ENCODE results near the gene EEF2K. TPM values are rescaled to one million over a fixed set of nuclear protein-coding genes. Genes with fewer than 3 reads are reported as not detected.

Gene EEF2K
- total RNA-seq, 2 donors from 2014 or later = 22.5 to 29.0 TPM

DNA sequence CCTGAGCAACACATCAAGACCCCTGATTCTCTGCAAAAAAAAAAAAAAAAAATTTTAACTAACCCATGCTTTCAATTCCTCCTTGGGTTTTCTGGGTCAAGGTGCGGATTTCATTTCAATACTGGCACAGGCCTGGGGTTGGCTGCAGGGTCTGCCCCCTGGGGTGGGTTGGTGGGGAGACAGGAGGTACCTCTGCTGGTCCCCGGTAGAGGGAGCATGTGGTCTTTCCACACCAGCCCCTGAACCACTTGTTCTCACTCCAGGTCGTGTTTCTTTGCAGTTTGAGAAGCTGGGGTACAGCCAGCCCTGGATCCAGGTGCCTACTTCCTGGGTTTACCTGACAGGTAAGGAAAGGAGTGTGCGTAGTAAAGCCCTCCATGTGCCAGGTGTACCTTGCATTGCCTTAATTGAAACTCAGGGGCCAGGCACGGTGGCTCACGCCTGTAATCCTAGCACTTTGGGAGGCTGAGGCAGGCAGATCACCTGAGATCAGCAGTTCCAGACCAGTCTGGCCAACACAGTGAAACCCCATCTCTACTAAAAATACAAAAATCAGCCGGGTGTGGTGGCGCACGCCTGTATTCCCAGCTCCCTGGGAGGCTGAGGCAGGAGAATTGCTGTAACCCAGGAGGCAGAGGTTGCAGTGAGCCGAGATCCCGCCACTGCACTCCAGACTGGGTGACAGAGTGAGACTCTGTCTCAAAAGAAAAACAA is 22.0 kb upstream of the EEF2K start:
- no peaks in the 10 kb centered on the region for H3K36me3 Mint-ChIP-seq (ENCODE audit: low read depth)
- ATAC-seq (replicated peaks) = no peak
- no peaks in the 10 kb centered on the region for H3K9me3 Mint-ChIP-seq
- no peaks in the 10 kb centered on the region for H3K27me3 Mint-ChIP-seq
- peaks cover 9% of the 10 kb centered on the region for H3K4me1 Mint-ChIP-seq
- H3K4me3 Mint-ChIP-seq = no peak overlapping the region
- H3K27ac Mint-ChIP-seq = no peak overlapping the region

DNA sequence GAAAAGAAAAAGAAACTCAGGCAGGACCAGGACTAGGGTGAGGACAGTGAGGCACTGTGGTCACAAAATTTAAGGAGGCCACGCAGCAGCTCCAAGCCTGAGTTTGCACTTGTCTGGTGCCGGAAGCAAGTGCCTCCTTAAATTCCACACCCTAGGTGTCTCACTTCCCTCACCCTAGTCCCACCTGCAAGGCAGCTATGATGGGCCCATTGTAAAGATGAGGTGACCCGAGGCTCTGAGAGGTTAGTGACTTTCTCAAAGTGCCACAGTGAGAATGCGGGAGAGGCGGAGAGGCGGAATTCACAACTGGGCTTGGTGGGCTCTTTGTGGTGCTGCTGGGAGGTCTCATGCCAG is 21.5 kb upstream of the EEF2K start:
- Mint-ChIP-seq H3K9me3 (no peaks in the 10 kb centered on the region), H3K4me3 (no peak overlapping the region), H3K27me3 (no peaks in the 10 kb centered on the region), H3K36me3 (ENCODE audit: low read depth) (no peaks in the 10 kb centered on the region), H3K27ac (no peak overlapping the region), H3K4me1 (peaks cover 11% of the 10 kb centered on the region)
- ATAC-seq (replicated peaks) = no peak

DNA sequence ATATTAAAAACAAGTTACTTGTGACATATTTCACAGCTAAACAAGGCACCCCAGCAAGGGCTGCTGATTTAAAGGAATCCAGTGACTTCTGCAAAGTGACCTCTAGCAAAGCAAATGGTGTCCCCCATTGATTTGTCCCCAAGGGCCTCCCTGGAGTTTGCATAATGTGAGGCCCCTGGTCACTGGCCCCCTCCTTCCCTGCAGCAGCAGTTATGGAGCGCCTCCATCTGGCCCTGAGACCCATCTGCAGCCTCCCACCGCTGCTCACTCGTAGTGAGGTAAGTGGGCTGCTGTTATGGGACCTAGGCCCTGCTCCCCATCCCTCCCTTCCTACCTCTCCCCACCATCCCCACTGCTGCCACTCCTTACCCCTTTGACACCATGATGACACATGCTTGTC is 19.6 kb upstream of the EEF2K start:
- ATAC-seq (replicated peaks) = no peak
- Mint-ChIP-seq H3K27me3 (no peaks in the 10 kb centered on the region), H3K4me3 (no peak overlapping the region), H3K36me3 (ENCODE audit: low read depth) (no peaks in the 10 kb centered on the region), H3K9me3 (no peaks in the 10 kb centered on the region), H3K4me1 (peaks cover 13% of the 10 kb centered on the region), H3K27ac (no peak overlapping the region)

DNA sequence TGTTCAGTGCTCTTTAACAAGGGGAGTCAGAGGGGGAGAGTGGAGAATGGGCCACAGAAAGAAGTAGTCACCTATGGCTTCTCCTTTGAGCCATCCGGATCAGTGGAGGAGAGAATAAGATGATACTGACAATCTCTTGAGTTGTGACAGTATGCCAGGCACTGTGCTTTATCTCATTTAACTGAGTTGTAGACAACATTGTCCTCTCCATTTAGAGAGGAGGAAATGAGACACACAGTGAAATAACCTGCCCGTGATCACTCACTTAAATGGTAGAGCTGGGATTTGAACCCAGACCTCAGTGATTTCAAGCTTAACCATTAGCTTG is 17.8 kb upstream of the EEF2K start:
- Mint-ChIP-seq H3K4me3 (peak overlapping the region; percentile 99), H3K36me3 (ENCODE audit: low read depth) (no peaks in the 10 kb centered on the region), H3K9me3 (no peaks in the 10 kb centered on the region), H3K27me3 (no peaks in the 10 kb centered on the region), H3K27ac (peak overlapping the region; percentile 99), H3K4me1 (peaks cover 13% of the 10 kb centered on the region)
- ATAC-seq (replicated peaks) = no peak

DNA sequence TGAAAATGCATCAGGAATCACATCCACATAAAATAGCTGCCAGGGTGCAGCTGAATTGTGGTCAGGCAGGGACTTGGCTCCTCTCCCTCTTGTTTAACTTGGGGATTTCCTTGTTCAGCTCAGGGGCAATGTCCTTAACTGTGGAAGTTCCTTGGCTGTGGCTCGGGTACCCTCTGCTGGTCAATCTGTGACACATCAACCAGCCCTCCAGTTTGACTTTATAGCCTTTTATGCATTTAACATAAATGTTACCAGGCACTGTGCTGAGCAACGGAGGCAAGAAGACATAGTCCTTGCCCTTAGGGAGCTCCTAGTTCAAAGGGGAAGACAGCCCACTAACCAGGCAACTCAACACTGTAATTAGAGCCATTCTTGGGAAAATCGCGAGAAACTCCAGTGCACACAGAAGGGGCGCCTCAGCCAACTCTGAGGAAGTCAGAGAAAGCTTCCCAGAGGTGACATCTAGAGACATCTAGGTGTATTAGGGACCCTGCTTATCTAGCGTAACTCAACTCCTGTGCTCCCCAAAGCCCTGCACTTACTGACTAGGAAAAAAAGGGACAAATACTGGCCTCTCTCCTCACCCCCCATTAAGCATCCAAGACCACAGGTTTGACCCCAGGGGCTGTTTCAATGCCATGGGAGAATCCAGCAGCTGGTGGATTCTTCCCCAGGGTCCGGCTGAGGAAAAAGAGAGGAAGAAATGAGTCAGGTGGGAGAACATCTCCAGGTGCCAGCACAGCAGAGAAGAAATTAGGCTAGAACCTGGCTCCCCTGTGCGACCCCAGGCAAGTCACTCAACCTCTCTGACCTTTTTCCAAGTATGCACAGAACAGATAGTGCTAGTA is 17.3 kb upstream of the EEF2K start:
- peaks cover 19% of the 10 kb centered on the region for H3K4me1 Mint-ChIP-seq
- H3K36me3 Mint-ChIP-seq (ENCODE audit: low read depth) = peaks cover 5% of the 10 kb centered on the region
- H3K4me3 Mint-ChIP-seq = peak overlapping the region; percentile 99
- peaks cover 5% of the 10 kb centered on the region for H3K9me3 Mint-ChIP-seq
- H3K27ac Mint-ChIP-seq = peak overlapping the region; percentile 99
- no peak for ATAC-seq (replicated peaks)
- H3K27me3 Mint-ChIP-seq = no peaks in the 10 kb centered on the region

DNA sequence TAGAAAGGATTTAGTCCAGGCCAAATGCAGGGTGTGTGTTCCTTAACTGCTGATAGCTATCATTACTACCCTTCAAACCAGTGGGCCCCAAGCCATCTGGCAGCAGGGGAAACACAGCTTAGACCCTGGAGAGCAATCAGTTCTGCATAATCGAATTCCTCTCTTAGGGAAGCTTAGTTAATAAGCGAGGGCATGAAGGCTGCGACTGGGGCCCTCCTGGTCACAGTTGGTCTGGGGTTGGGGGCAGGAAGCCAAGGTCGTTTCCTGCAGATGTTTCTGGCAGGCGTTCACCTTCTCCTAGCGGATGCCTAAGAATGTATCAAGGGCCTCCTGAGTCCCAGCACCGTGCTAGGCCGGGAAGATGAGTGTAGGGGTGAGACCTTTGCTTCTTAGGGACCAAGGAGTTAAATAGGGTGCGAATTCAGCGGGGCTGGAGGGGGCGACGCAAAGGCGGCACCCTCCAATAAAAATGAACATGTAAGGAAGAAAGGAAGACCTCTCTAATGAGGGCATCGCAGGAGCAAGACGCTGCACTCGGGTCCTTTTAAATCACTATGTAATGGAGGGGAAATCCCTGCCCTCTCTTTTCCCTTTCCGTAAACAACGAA is 16.5 kb upstream of the EEF2K start:
- H3K9me3 Mint-ChIP-seq = peaks cover 9% of the 10 kb centered on the region
- H3K27me3 Mint-ChIP-seq = no peaks in the 10 kb centered on the region
- peaks cover 9% of the 10 kb centered on the region for H3K36me3 Mint-ChIP-seq (ENCODE audit: low read depth)
- H3K4me1 Mint-ChIP-seq = peaks cover 26% of the 10 kb centered on the region
- ATAC-seq (replicated peaks) = no peak
- peak overlapping the region; percentile 99 for H3K4me3 Mint-ChIP-seq
- peak overlapping the region; percentile 99 for H3K27ac Mint-ChIP-seq

DNA sequence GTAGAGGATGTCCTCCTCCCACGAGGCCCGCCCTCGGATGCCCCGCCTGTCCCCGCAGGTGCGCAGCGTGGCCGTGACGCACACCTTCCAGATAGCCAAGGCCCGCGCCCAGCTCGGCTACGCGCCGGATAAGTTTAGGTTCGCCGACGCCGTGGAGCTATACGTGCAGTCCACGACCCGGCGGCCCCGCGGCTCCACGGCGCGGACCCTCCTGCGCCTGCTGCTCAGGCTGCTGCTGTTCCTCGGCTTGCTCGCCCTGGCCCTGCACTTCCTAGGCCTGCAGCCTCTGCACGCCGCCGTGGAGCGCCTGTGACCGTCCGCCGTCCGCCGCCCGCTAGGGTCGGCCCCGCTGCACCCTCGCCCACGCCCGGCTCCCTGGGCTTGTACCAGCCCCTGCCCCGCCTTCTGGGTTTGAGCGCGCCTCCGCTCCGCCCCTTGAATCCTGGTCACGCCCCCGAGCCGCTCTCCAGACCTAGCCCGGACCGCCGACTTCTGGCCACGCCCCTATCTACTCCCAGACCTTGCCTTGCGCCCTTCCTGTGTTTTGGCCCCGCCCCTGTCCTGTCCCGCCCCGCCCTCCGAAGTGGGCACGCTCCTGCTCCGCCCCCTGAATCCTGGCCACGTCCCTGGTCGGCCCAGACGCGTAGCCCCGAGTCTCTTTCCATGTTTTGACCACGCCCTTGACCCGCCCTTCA is 15.8 kb upstream of the EEF2K start:
- peaks cover 9% of the 10 kb centered on the region for H3K9me3 Mint-ChIP-seq
- ATAC-seq (replicated peaks) = peak; percentile 65
- no peaks in the 10 kb centered on the region for H3K27me3 Mint-ChIP-seq
- peaks cover 32% of the 10 kb centered on the region for H3K4me1 Mint-ChIP-seq
- peaks cover 15% of the 10 kb centered on the region for H3K36me3 Mint-ChIP-seq (ENCODE audit: low read depth)
- H3K27ac Mint-ChIP-seq = peak overlapping the region; percentile 99
- peak overlapping the region; percentile 99 for H3K4me3 Mint-ChIP-seq

DNA sequence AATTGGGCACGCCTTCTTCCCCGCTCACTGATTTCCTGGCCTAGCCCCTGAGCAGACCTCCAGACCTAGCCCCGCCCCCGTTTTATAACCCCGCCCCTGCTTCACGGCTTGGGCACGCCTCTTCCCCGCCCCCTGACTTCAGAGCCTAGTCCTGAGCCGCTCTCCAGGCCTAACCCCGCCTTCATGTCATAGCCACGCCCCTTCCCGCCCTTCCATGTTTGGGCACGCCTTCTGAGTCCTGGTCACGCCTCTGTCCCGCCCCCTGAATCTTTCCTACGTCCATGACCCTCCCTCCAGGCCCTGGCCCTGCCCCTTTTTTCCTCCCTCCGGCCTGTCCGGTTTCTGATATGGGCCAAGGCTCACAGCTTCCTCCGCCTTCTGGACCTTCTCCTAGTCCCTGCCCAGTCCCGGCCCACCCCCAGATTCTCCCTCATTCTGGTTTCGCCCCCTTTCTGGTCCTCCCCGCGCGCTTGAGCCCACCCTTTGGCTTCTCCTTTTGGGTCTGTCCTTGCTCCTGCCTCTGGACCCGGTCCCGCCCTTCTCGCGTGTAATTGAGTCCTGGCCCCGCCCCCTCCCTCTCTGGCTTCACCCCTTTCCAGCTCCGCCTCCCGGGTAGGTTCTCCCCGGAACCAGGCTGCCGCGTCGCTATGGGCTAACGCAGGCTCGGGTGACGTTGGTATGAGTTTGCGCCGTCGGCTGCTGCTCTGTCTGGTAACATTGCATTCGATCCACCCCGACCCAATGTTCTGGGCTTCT is 15.1 kb upstream of the EEF2K start:
- Mint-ChIP-seq H3K27ac (peak overlapping the region; percentile 99), H3K4me1 (peaks cover 39% of the 10 kb centered on the region), H3K36me3 (ENCODE audit: low read depth) (peaks cover 22% of the 10 kb centered on the region), H3K9me3 (peaks cover 9% of the 10 kb centered on the region), H3K4me3 (peak overlapping the region; percentile 99), H3K27me3 (no peaks in the 10 kb centered on the region)
- peak; percentile 67 for ATAC-seq (replicated peaks)

DNA sequence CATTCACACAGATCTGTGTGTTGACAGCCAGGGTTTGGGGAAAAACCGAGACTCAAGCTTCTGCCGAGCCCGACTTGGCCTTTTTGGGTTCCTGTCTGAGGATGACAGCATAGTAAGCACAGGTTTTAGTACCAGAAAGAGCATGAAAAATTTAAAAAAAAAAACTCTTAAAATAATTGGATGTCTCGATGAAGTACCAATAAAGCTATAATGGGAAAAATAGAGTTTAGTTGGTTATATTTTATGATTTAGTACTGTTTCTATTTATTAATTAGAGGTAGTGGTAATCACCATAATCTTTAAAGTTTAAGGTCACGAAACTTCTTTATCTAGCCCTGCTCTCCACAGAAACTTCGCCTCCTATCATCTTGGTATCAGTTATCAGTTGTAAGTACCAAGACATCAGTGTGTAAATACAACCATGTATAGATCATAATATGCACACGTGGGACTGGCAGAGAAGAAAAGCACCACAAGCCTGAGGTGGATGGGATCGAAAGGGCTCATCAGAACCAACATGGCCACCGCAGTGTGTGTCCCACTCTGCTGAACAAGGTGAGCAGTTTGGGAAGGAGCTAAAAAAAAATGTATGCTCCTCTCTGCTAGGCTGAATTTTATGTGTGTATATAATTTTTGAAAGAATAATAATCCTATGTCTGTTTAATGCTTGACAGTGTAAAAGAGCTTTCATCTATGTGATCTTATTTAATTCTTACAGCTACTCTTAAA is 14.4 kb upstream of the EEF2K start:
- ATAC-seq (replicated peaks) = no peak
- H3K27ac Mint-ChIP-seq = peak overlapping the region; percentile 99
- peaks cover 23% of the 10 kb centered on the region for H3K36me3 Mint-ChIP-seq (ENCODE audit: low read depth)
- no peaks in the 10 kb centered on the region for H3K27me3 Mint-ChIP-seq
- peaks cover 39% of the 10 kb centered on the region for H3K4me1 Mint-ChIP-seq
- H3K9me3 Mint-ChIP-seq = peaks cover 9% of the 10 kb centered on the region
- H3K4me3 Mint-ChIP-seq = peak overlapping the region; percentile 99

DNA sequence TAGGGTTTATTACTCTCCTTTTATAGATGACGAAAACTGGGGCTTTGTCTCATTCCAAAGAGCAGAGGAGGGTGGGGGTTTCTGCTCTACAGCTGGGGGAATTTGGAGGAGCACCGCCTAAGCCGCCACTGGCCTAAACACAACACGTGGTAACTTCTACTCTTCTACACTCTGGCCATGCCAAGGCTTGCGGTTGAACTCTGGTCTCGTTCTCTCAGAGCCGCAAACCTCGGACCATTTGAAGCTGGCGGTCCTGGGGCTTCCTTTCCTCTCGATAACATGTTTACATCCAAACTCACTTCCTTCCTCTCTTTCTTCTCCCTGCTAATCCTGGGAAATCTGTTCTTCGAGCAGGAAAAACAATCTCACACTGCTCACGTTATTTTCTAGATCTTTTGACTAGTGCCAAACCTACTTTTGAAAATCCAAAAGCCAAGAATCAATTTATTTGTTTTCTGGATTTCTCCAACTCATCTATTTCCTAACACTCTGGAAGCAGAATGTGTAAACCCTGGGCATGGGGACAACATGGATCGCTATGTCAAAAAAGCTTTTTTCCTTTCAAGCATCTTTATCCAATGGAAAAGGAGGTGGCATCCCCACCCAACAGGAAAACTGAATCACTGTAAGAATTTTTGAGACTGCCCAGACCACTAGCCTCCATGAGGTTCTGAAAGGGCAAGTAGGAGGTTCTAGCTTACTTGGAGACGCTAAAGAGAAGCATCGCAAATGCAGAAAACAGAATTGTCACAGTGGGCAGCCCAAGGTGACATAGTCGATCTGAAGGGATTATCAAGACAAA is 13.6 kb upstream of the EEF2K start:
- Mint-ChIP-seq H3K4me1 (peaks cover 39% of the 10 kb centered on the region), H3K27me3 (no peaks in the 10 kb centered on the region), H3K9me3 (peaks cover 9% of the 10 kb centered on the region), H3K36me3 (ENCODE audit: low read depth) (peaks cover 23% of the 10 kb centered on the region), H3K27ac (peak overlapping the region; percentile 99), H3K4me3 (peak overlapping the region; percentile 99)
- peak; percentile 28 for ATAC-seq (replicated peaks)

DNA sequence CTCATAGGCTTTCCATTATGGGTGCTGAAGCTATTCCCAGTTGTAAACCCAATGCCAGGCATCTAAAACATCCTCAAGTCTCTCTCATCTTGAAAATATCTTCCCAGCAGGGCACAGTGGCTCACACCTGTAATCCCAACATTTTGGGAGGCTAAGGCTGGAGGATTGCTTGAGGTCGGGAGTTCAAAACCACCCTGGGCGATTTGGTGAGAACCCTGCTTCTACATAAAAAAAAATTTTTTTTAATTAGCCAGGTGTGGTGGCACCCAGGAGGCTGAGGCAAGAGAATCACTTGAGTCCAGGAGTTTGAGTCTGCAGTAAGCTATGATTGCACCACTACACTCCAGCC is 13.0 kb upstream of the EEF2K start:
- Mint-ChIP-seq H3K27me3 (no peaks in the 10 kb centered on the region), H3K27ac (no peak overlapping the region), H3K4me3 (peak overlapping the region; percentile 99), H3K36me3 (ENCODE audit: low read depth) (peaks cover 23% of the 10 kb centered on the region), H3K4me1 (peaks cover 38% of the 10 kb centered on the region), H3K9me3 (peaks cover 9% of the 10 kb centered on the region)
- ATAC-seq (replicated peaks) = no peak

DNA sequence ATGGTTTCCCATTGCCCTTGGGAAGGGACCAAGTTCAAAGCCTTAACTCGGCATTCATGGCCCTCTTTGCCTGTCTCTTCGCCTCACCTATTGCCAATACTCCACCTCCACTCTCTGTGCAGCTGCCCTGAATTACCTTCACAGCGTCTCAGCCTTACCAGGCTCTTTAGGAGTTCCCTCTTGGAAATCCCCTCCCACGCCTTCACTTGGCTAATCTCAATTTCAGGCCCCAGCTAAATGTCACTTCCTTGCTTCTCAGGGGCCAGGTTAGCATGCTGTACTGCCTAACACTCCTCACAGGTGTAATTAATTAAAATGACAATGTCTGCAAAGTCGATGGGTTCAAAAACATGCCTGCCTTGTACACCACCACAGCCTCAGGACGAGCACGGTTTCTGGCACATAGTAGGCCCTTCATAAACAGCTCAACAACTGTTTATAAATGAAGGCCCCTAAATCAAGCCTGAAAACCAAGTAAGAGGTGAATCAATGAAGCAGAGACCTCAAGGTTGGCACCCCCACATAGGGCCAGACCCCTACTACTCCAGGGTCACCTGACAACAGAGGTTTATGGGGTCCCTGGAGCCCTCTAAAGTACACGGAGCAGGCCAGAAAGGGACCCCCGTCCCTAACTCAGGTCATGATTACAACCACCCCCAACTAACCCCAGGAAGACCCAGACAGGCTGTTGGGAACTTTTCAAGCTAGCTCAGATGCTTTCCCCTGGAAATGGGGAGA is 11.2 kb upstream of the EEF2K start:
- H3K36me3 Mint-ChIP-seq (ENCODE audit: low read depth) = peaks cover 23% of the 10 kb centered on the region
- peaks cover 31% of the 10 kb centered on the region for H3K4me1 Mint-ChIP-seq
- no peak for ATAC-seq (replicated peaks)
- H3K9me3 Mint-ChIP-seq = peaks cover 9% of the 10 kb centered on the region
- no peaks in the 10 kb centered on the region for H3K27me3 Mint-ChIP-seq
- peak overlapping the region; percentile 100 for H3K27ac Mint-ChIP-seq
- H3K4me3 Mint-ChIP-seq = peak overlapping the region; percentile 99

DNA sequence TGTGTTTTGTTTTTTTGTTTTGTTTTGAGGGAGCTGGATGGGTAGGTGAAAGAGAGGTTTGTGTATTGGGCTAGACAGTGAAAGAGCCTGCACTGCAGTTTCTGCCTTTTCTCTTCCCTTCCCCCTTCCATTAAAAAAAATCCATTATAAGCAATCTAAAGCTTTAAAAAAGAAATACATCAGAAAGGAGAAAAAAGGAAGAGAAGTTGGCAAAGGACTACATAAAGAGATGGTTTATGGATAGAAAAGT is 10.7 kb upstream of the EEF2K start:
- Mint-ChIP-seq H3K36me3 (ENCODE audit: low read depth) (peaks cover 23% of the 10 kb centered on the region), H3K27me3 (no peaks in the 10 kb centered on the region), H3K4me3 (peak overlapping the region; percentile 99), H3K4me1 (peaks cover 31% of the 10 kb centered on the region), H3K9me3 (peaks cover 9% of the 10 kb centered on the region), H3K27ac (peak overlapping the region; percentile 100)
- no peak for ATAC-seq (replicated peaks)
